ENCODE measurements around the gene UGT1A7.

Gene UGT1A7

GRCh38 chr2:233793465-233794127 is 111.9 kb downstream of the UGT1A7 start:
- H3K4me3 ChIP-seq (ENCODE audit: low read length), result no peak overlapping the region
- no peak overlapping the region for H3K9ac ChIP-seq (ENCODE audit: low read length)
- no peak for DNase-seq (ENCODE audit: low read depth)
- no peaks in the 10 kb centered on the region for H3K4me1 ChIP-seq (ENCODE audit: control insufficient read depth, insufficient read depth, low read length)
- no peaks in the 10 kb centered on the region for H3K9me3 ChIP-seq (ENCODE audit: control insufficient read depth, low read length)
- peaks cover 16% of the 10 kb centered on the region for H3K27me3 ChIP-seq (replicated peaks; ENCODE audit: control insufficient read depth, insufficient read depth, low read length)
- no peaks in the 10 kb centered on the region for H3K36me3 ChIP-seq (ENCODE audit: control insufficient read depth, insufficient read depth, low read length, severe bottlenecking)

- H3K4me3 ChIP-seq (ENCODE audit: low read length), result no peak overlapping the region
- peaks cover 22% of the 10 kb centered on the region for H3K27me3 ChIP-seq (replicated peaks; ENCODE audit: control insufficient read depth, insufficient read depth, low read length)
- no peaks in the 10 kb centered on the region for H3K9me3 ChIP-seq (ENCODE audit: control insufficient read depth, low read length)
- no peak overlapping the region for H3K9ac ChIP-seq (ENCODE audit: low read length)
- no peaks in the 10 kb centered on the region for H3K4me1 ChIP-seq (ENCODE audit: control insufficient read depth, insufficient read depth, low read length)
- no peak for DNase-seq (ENCODE audit: low read depth)
- H3K36me3 ChIP-seq (ENCODE audit: control insufficient read depth, insufficient read depth, low read length, severe bottlenecking), result no peaks in the 10 kb centered on the region
These were observed 112.5 kb downstream of the UGT1A7 start for GRCh38 chr2:233794128-233794658.

- no peaks in the 10 kb centered on the region for H3K4me1 ChIP-seq (ENCODE audit: control insufficient read depth, insufficient read depth, low read length)
- DNase-seq (ENCODE audit: low read depth), result no peak
- H3K9ac ChIP-seq (ENCODE audit: low read length), result no peak overlapping the region
- no peaks in the 10 kb centered on the region for H3K9me3 ChIP-seq (ENCODE audit: control insufficient read depth, low read length)
- peaks cover 27% of the 10 kb centered on the region for H3K27me3 ChIP-seq (replicated peaks; ENCODE audit: control insufficient read depth, insufficient read depth, low read length)
- no peak overlapping the region for H3K4me3 ChIP-seq (ENCODE audit: low read length)
- H3K36me3 ChIP-seq (ENCODE audit: control insufficient read depth, insufficient read depth, low read length, severe bottlenecking), result no peaks in the 10 kb centered on the region
These were observed 114.1 kb downstream of the UGT1A7 start for GRCh38 chr2:233795735-233796171.

GRCh38 chr2:233796254-233796653 is 114.6 kb downstream of the UGT1A7 start:
- Histone ChIP-seq H3K4me3 (ENCODE audit: low read length) (no peak overlapping the region), H3K27me3 (replicated peaks; ENCODE audit: control insufficient read depth, insufficient read depth, low read length) (peaks cover 27% of the 10 kb centered on the region), H3K36me3 (ENCODE audit: control insufficient read depth, insufficient read depth, low read length, severe bottlenecking) (no peaks in the 10 kb centered on the region), H3K9me3 (ENCODE audit: control insufficient read depth, low read length) (no peaks in the 10 kb centered on the region), H3K4me1 (ENCODE audit: control insufficient read depth, insufficient read depth, low read length) (no peaks in the 10 kb centered on the region), H3K9ac (ENCODE audit: low read length) (no peak overlapping the region)
- DNase-seq (ENCODE audit: low read depth), result no peak

- Histone ChIP-seq H3K4me3 (ENCODE audit: low read length) (no peak overlapping the region), H3K36me3 (ENCODE audit: control insufficient read depth, insufficient read depth, low read length, severe bottlenecking) (no peaks in the 10 kb centered on the region), H3K9me3 (ENCODE audit: control insufficient read depth, low read length) (no peaks in the 10 kb centered on the region), H3K4me1 (ENCODE audit: control insufficient read depth, insufficient read depth, low read length) (no peaks in the 10 kb centered on the region), H3K27me3 (replicated peaks; ENCODE audit: control insufficient read depth, insufficient read depth, low read length) (peaks cover 32% of the 10 kb centered on the region), H3K9ac (ENCODE audit: low read length) (no peak overlapping the region)
- no peak for DNase-seq (ENCODE audit: low read depth)
These were observed 116.8 kb downstream of the UGT1A7 start for GRCh38 chr2:233798335-233799086.

- DNase-seq (ENCODE audit: low read depth), result no peak
- Histone ChIP-seq H3K36me3 (ENCODE audit: control insufficient read depth, insufficient read depth, low read length, severe bottlenecking) (no peaks in the 10 kb centered on the region), H3K9me3 (ENCODE audit: control insufficient read depth, low read length) (no peaks in the 10 kb centered on the region), H3K4me3 (ENCODE audit: low read length) (no peak overlapping the region), H3K4me1 (ENCODE audit: control insufficient read depth, insufficient read depth, low read length) (no peaks in the 10 kb centered on the region), H3K27me3 (replicated peaks; ENCODE audit: control insufficient read depth, insufficient read depth, low read length) (peaks cover 32% of the 10 kb centered on the region), H3K9ac (ENCODE audit: low read length) (no peak overlapping the region)
These were observed 117.5 kb downstream of the UGT1A7 start for GRCh38 chr2:233799087-233799665.

- no peaks in the 10 kb centered on the region for H3K9me3 ChIP-seq (ENCODE audit: control insufficient read depth, low read length)
- H3K9ac ChIP-seq (ENCODE audit: low read length), result no peak overlapping the region
- no peak for DNase-seq (ENCODE audit: low read depth)
- peaks cover 32% of the 10 kb centered on the region for H3K27me3 ChIP-seq (replicated peaks; ENCODE audit: control insufficient read depth, insufficient read depth, low read length)
- H3K4me1 ChIP-seq (ENCODE audit: control insufficient read depth, insufficient read depth, low read length), result no peaks in the 10 kb centered on the region
- no peak overlapping the region for H3K4me3 ChIP-seq (ENCODE audit: low read length)
- H3K36me3 ChIP-seq (ENCODE audit: control insufficient read depth, insufficient read depth, low read length, severe bottlenecking), result no peaks in the 10 kb centered on the region
These were observed 118.0 kb downstream of the UGT1A7 start for GRCh38 chr2:233799716-233800115.

GRCh38 chr2:233800208-233800607 is 118.5 kb downstream of the UGT1A7 start:
- Histone ChIP-seq H3K4me3 (ENCODE audit: low read length) (no peak overlapping the region), H3K27me3 (replicated peaks; ENCODE audit: control insufficient read depth, insufficient read depth, low read length) (peaks cover 32% of the 10 kb centered on the region), H3K9ac (ENCODE audit: low read length) (no peak overlapping the region), H3K36me3 (ENCODE audit: control insufficient read depth, insufficient read depth, low read length, severe bottlenecking) (no peaks in the 10 kb centered on the region), H3K4me1 (ENCODE audit: control insufficient read depth, insufficient read depth, low read length) (no peaks in the 10 kb centered on the region), H3K9me3 (ENCODE audit: control insufficient read depth, low read length) (no peaks in the 10 kb centered on the region)
- no peak for DNase-seq (ENCODE audit: low read depth)

GRCh38 chr2:233801357-233802131 is 119.8 kb downstream of the UGT1A7 start:
- Histone ChIP-seq H3K4me1 (ENCODE audit: control insufficient read depth, insufficient read depth, low read length) (no peaks in the 10 kb centered on the region), H3K36me3 (ENCODE audit: control insufficient read depth, insufficient read depth, low read length, severe bottlenecking) (no peaks in the 10 kb centered on the region), H3K9me3 (ENCODE audit: control insufficient read depth, low read length) (peaks cover 4% of the 10 kb centered on the region), H3K4me3 (ENCODE audit: low read length) (no peak overlapping the region), H3K27me3 (replicated peaks; ENCODE audit: control insufficient read depth, insufficient read depth, low read length) (peaks cover 32% of the 10 kb centered on the region), H3K9ac (ENCODE audit: low read length) (no peak overlapping the region)
- no peak for DNase-seq (ENCODE audit: low read depth)

- no peak overlapping the region for H3K4me3 ChIP-seq (ENCODE audit: low read length)
- peaks cover 4% of the 10 kb centered on the region for H3K9me3 ChIP-seq (ENCODE audit: control insufficient read depth, low read length)
- no peaks in the 10 kb centered on the region for H3K36me3 ChIP-seq (ENCODE audit: control insufficient read depth, insufficient read depth, low read length, severe bottlenecking)
- DNase-seq (ENCODE audit: low read depth), result no peak
- H3K27me3 ChIP-seq (replicated peaks; ENCODE audit: control insufficient read depth, insufficient read depth, low read length), result peaks cover 32% of the 10 kb centered on the region
- no peak overlapping the region for H3K9ac ChIP-seq (ENCODE audit: low read length)
- H3K4me1 ChIP-seq (ENCODE audit: control insufficient read depth, insufficient read depth, low read length), result no peaks in the 10 kb centered on the region
These were observed 120.6 kb downstream of the UGT1A7 start for GRCh38 chr2:233802132-233802815.
